Activated CD4-positive, alpha-beta T cell treated with anti-CD3 and anti-CD28 coated beads, Interleukin-2, amount 50 U/mL, for 4 hours (primary cell): ENCODE results near the gene NAB1.
A peak's percentile ranks its signal among the peaks of the same experiment; 100 is the strongest.
"Not testable (repeated sequence)": the region's sequence is repeated elsewhere in the genome, so short reads cannot be mapped to it uniquely, and the experiment has no call there.

ENCODE experiments used
- DNase-seq, 2 experiments: peaks; one replicate each; pipeline ENCODE4 v3.0.0-alpha.2; 2020

The NAB1 gene

GRCh38 chr2:190649035-190649797 is at the start of gene NAB1:
NAB1 (plus strand) TSS chr2:190649083; CDS start chr2:190659177, 10,094 bp downstream.
- DNase-seq = peak; percentile 51 to 75

DNA sequence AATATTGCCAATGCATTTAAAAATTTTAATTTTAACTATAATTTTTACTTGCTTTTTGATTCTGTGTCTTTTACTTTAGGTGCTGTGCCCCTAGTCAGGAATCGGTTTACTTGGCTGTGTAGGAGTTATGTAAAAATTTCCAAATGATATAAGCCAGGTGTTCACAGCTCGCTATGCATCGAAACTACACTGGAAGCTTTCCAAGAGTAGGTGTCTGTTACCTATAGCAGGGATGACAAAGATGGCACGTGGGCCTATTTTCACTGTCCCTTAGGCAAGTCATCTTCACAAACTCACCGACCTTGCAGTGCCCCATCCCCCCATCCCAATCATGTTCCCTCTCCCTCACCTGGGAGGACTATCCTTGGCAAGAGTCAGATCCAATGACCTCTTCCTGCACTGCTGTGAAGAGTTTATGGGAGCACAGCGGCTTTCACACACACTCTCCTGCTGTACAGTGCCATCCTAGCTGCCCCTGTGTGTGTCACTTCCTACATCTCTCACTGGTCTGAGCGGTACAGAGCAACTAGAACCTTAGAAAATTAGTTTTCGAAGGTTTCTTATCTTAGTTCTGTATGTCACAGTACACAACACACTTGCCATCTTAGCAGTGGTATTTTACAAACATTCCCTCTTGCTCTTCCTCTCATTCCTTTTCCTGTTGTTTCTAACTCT is 49.2 kb upstream of the NAB1 start:
- no peak for DNase-seq

DNA sequence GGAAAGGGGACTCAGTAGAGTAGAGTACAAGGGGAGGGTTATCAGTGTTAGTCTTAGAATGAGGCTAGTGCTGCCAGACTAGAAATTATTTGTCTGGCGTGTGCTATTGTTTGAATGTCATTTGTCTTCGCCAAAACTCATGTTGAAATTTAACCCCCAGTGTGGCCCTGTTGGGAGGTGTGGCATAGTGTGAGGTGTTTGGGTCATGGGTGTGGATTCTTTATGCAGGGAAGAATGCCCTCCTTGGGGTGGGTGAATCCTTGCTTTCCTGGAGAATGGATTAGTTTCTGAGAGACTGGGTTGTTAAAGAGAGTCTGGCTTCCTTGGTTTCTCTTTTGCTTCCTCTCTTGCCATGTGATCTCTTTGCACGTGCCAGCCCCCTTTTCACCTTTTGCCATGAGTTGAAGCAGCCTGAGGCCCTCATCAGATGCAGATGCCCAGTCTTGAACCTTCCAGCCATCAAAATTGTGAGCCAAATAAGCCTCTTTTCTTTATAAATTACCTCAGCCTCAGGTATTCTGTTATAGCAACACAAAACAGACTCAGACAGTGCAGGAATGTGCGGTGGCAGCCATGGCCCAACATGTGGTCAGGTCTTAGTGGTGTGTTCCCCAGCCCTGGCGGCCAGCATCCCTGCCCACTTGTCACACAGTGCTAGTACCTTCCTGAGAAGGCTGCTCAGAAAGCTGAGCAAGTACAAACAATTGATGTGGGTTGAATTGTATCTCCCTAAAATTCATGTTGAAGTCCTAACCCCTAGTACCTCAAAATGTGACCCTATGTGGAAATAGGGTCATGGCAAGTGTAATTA is 48.4 kb upstream of the NAB1 start:
- DNase-seq = no peak

- no peak for DNase-seq
Measured at GRCh38 chr2:190603374-190603773, 45.5 kb upstream of the NAB1 start.

- no peak for DNase-seq
Measured at GRCh38 chr2:190607014-190607597, 41.8 kb upstream of the NAB1 start.

DNA sequence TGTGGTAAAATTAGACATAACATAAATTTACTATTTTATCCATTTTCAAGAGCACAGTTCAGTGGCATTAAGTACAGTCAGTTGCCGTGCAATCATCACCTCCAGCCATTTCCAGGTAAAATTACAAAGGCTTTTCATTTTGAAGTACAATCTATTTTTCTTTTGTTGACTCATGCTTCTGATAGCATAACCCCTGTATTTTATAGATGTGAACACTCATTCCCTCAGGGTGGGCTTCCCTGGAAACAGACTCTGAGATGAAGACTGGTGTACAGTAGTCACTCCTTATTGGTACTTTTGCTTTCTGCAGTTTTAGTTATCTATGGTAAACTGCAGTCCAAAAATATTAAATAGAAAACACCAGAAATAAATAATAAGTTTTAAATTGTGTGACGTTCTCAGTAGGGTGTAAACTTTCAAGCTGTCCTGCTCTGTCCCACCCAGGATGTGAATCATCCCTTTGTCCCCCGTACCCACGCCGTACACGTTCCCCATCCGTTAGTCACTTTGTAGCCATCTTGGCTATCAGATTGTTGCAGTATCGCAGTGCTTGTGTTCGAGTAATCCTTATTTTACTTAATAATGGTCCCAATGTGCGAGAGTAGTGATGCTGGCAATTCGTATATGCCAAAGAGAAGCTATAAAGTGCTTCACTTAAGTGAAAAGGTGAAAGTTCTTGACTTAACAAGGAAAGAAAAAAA is 41.1 kb upstream of the NAB1 start:
- DNase-seq = no peak

- not testable (repeated sequence) for DNase-seq
Measured at GRCh38 chr2:190608863-190609262, 40.0 kb upstream of the NAB1 start.

DNA sequence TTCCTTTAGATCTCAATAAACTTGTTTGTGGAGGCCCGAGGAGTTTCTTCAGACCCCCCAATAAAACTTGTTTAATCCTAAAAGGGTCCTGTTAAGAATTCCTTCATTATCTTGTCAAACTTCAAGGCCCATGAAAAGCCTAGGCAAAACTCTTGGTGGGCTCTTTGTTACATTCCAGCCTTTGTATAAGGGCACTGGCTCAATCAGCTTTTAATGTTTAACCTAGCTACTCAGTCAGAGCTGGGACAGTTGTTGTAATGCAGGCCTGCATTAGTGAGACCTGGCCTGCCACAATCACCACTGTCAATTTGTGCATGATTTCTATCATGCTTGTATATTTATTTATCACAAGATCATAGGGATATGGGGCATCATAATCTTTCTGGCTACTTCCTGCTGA is 39.5 kb upstream of the NAB1 start:
- not testable (repeated sequence) for DNase-seq

DNA sequence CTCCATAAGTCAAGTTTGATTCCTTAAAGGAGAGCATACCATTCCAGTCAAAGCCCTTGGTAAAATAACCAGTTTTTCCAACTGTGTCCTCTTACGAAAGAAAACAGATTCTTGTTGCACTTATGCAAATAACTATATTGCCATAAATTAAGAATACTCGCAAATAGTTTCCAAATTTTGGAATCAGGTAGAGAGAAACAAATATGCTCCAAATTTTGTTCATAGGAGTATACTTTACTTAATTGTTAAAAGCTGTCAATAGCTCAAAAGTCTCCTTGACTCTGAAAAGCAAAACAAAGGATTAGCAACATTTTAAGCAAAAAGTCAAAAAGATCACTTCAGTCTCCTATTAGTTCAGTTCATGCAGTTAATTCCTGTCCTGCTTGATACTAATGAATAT is 38.4 kb upstream of the NAB1 start:
- DNase-seq = not testable (repeated sequence)

- DNase-seq = no peak
Measured at GRCh38 chr2:190615555-190616200, 33.2 kb upstream of the NAB1 start.

DNA sequence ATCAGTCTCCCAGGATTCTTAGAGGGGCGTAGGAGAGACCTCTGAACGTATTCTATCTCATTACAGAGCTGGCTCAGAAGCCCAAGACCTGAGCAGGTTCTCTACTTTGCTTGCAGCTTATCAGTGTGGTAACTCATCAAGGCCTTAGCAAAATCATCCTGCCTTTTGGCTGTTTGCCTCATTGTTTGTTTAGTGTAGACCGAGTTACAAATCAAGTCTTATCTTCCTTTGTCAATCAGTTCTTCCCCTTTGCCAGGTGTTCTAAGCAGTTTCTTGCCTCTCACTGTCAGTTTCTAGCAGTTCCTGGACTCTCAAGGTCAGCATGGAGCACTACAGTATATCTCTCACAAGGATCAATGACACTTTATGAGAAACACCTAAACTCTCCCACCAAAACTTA is 30.9 kb upstream of the NAB1 start:
- no peak for DNase-seq

DNA sequence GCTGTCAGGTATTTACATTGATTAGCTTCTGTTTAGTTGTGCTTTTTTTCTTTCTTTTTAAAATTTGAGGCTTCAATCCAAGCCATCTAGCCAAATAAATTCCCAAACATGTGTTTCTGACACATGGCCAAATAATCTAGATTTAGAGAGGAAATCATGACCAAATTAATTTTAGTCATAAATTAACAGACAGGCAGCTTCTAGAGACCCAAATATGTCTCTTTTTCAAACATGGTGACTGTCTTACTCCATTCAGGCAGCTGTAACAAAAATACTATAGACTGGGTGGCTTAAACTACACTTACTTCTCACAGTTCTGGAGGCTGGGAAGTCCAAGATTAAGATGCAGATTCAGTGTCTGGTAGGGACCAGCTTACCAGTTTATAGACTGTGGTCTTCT is 23.2 kb upstream of the NAB1 start:
- no peak for DNase-seq

- no peak for DNase-seq
Measured at GRCh38 chr2:190626641-190627210, 22.2 kb upstream of the NAB1 start.

- DNase-seq = no peak
Measured at GRCh38 chr2:190627448-190628412, 21.2 kb upstream of the NAB1 start.

DNA sequence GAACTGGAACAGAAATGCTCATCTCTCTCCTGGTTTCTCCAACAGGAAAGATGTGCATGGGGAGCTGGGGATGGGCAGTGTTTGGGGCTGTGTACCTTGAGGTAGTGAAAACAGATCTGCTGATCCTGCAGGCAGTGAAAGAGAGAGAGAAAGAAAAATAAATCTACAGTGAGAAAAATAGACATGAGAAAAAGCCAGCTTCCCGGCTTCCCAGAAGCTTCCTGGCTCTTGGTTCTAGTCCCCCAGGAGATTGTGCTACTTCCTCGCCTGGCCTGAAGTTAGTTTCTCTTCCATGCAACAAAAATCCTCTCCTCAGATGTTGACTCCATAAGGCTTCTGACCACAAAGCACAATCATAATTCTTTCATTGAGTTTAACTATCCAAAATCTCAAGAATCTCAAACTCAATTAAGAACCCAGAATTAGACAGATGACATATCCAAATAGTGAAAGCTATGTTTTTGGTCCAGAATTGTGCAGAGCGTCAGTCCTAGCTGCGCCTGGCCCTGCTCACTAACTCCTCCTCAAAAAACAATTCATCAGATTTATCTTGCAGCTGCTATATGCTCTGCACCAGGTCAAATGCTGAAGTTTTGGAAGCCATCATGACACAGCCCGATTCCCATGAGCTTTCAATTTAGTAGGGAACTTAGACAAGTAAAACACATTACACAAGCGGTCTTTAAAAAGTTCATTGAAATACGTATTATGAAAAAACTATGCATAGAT is 20.1 kb upstream of the NAB1 start:
- DNase-seq = no peak

DNA sequence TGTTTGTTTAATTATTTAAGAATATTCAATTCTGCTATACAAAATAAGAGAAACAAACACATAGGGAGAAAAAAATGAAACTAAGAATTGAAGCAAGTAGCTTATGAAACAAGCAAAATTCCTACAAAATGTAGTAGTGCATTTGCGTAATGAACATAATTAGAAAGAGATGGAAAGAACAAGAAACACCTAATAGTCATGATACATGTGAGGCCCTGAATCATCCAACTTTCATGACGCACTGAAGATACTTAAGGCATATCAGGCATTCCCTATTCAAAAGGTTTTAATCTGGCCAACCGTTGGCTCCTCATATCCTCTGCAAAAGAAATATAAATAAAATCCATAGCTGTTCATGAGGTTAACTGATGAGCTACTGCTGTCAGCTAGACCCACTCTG is 14.5 kb upstream of the NAB1 start:
- no peak for DNase-seq

DNA sequence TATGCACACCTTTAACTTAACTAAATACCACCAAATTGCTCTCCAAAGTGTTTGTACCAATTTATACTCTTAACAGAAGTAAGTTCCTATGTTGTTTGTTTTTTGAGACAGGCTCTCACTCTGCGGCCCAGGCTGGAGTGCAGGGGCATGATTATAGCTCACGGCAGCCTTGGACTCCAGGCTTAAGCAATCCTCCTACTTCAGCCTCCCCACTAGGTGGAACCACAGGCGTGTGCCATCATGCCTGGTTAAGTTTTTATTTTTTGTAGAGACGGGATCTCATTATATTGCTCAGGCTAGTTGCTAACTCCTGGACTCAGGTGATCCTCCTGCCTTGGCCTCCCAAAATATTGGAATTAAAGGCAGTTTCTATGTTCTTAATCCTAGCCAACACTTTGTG is 13.1 kb upstream of the NAB1 start:
- DNase-seq = no peak

DNA sequence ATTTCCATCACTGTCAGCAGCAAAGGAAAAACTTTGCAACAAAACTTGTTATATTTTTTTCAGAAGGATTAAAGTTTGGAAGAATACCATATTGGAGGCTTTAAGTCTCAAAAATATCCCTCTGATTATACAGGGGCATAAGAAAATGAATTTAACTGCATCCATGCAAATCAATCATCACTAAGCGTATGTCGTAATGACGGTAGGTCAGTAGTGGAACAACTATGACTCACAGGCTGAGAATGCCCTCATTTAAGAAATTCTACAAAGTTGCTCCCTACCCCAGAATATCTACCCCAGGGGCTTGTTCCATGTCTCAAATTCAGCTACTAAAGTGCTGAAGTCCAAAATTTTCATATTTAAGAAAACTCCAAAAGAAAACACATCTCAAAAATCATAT is 12.5 kb upstream of the NAB1 start:
- DNase-seq = no peak

GRCh38 chr2:190637281-190637734 is 11.6 kb upstream of the NAB1 start:
- DNase-seq = no peak
